Testis (tissue), 3 donors: ENCODE data around the gene COBL. TPM values are rescaled to one million over a fixed set of nuclear protein-coding genes. Genes with fewer than 3 reads are reported as not detected.

Experiments used
- DNase-seq: peaks from one replicate; pipeline ENCODE4 v3.0.0-alpha.2; 2019
- H3K27ac ChIP-seq, 2 donors: fragments of 200-600 bp; sonication (generic); one replicate each; pipeline ENCODE4 v1.5.1; 2019
- H3K27me3 ChIP-seq: fragments of 200-600 bp; sonication (generic); one replicate; pipeline ENCODE4 v1.5.1; 2019
- H3K36me3 ChIP-seq: fragments of 200-600 bp; sonication (generic); one replicate; pipeline ENCODE4 v1.5.1; 2017; ENCODE audit warnings: low read depth; ENCODE audit errors: missing control alignments
- H3K4me1 ChIP-seq: fragments of 200-600 bp; sonication (generic); one replicate; pipeline ENCODE4 v1.5.1; 2019
- H3K4me3 ChIP-seq, 2 donors: fragments of 200-600 bp; sonication (generic); one replicate each; pipeline ENCODE4 v1.5.1; 2017 to 2019
- H3K9me3 ChIP-seq: fragments of 200-600 bp; sonication (generic); one replicate; pipeline ENCODE4 v1.5.1; 2017
- CTCF ChIP-seq, 3 experiments: fragments of 450-650 bp in 2 of 3; fragments of 200-600 bp in 1 of 3; sonication (generic) in 1 of 3; IDR thresholded peaks; one replicate each; pipeline ENCODE4 v1.5.1; 2016 to 2019; ENCODE audit warnings: antibody characterized with exemption in 3 of 3, mild to moderate bottlenecking in 2 of 3, moderate library complexity in 1 of 3
- POLR2A ChIP-seq: fragments of 450-650 bp; IDR thresholded peaks from one replicate; pipeline ENCODE4 v1.6.1; 2017; ENCODE audit warnings: antibody characterized with exemption, mild to moderate bottlenecking, moderate library complexity
- WGBS, 2 donors: methylation state at CpG; one replicate each; pipeline ENCODE4 v1.1.5; 2018; 5-methylcytosine and 5-hydroxymethylcytosine counted together
- intact Hi-C: fragments of 100-400 bp; cut with DNase I; formaldehyde crosslinking; loops from one replicate; pipeline ENCODE4 v1.15.1; 2023; ENCODE audit warnings: low total_unique reads
- polyA plus RNA-seq: library from polyadenylated mRNA; stranded (reverse); fragments of 350-450 nt; fragmentation: Illumina TruSeq; extraction: RNeasy Lipid Tissue Mini Kit (QIAGEN cat#74804); gene quantifications from one replicate; pipeline ENCODE4 v1.2.3, GENCODE V29; 2014; ENCODE audit warnings: low read depth, low replicate concordance; ENCODE audit not compliant: insufficient read depth
- total RNA-seq, 2 donors: library from RNA; depleted of rRNA; stranded (reverse); fragments of >200 nt; gene quantifications; one replicate each; pipeline ENCODE4 v1.2.3, GENCODE V29; 2016

COBL gene
- total and polyA plus RNA-seq, 3 donors from 2014 or later: 9.2 to 14.8 (median 12.3) TPM

- TF ChIP-seq CTCF (IDR thresholded peaks at IDR 0.05) (no peak), POLR2A (no peak)
- H3K4me1 ChIP-seq: no peaks in the 10 kb centered on the region
- no peak overlapping the region for H3K27ac ChIP-seq
- H3K36me3 ChIP-seq: no peaks in the 10 kb centered on the region
- intact Hi-C loops: loop anchor here (10.0 kb wide), 1 partner anchor 199 kb away; no protein-coding TSS in a partner anchor
- no peak for DNase-seq
- WGBS, 2 donors: 80 to 84% methylated on average over 1 of the region's 1 CpG
- no peaks in the 10 kb centered on the region for H3K27me3 ChIP-seq
- H3K4me3 ChIP-seq: no peak overlapping the region
- no peaks in the 10 kb centered on the region for H3K9me3 ChIP-seq
Measured at GRCh38 chr7:51165337-51165736, 151.3 kb downstream of the COBL start.

GRCh38 chr7:51162724-51163329 is 153.8 kb downstream of the COBL start:
- intact Hi-C loops: loop anchor here (10.0 kb wide), 1 partner anchor 202 kb away; no protein-coding TSS in a partner anchor
- no peaks in the 10 kb centered on the region for H3K4me1 ChIP-seq
- H3K4me3 ChIP-seq: no peak overlapping the region
- no peaks in the 10 kb centered on the region for H3K27me3 ChIP-seq
- peak; percentile 93 for DNase-seq
- H3K27ac ChIP-seq: no peak overlapping the region
- no peaks in the 10 kb centered on the region for H3K9me3 ChIP-seq
- WGBS, 2 donors: 32 to 45% methylated on average over 9 of the region's 9 CpGs
- no peak for TF ChIP-seq POLR2A
- peak; percentile 75 to 82 (median 75) for TF ChIP-seq CTCF (IDR thresholded peaks at IDR 0.05)
- H3K36me3 ChIP-seq: no peaks in the 10 kb centered on the region

GRCh38 chr7:51161937-51162336 is 154.7 kb downstream of the COBL start:
- Histone ChIP-seq H3K27ac (no peak overlapping the region), H3K4me3 (no peak overlapping the region), H3K36me3 (no peaks in the 10 kb centered on the region), H3K4me1 (no peaks in the 10 kb centered on the region), H3K27me3 (no peaks in the 10 kb centered on the region), H3K9me3 (no peaks in the 10 kb centered on the region)
- no peak for DNase-seq
- no peak for TF ChIP-seq POLR2A
- no peak for TF ChIP-seq CTCF (IDR thresholded peaks at IDR 0.05)
- 86 to 92% methylated on average over 6 of the region's 6 CpGs for WGBS, 2 donors
- intact Hi-C loops: loop anchor here (10.0 kb wide), 1 partner anchor 203 kb away; no protein-coding TSS in a partner anchor

GRCh38 chr7:51160990-51161615 is 155.5 kb downstream of the COBL start:
- peak; percentile 73 for DNase-seq
- no peaks in the 10 kb centered on the region for H3K9me3 ChIP-seq
- 40 to 53% methylated on average over 9 of the region's 9 CpGs for WGBS, 2 donors
- H3K4me3 ChIP-seq: no peak overlapping the region
- TF ChIP-seq POLR2A: no peak
- TF ChIP-seq CTCF (IDR thresholded peaks at IDR 0.05): peak; percentile 59 to 89 (median 85)
- intact Hi-C loops: loop anchor here (10.0 kb wide), 1 partner anchor 204 kb away; no protein-coding TSS in a partner anchor
- H3K27ac ChIP-seq: no peak overlapping the region
- H3K36me3 ChIP-seq: no peaks in the 10 kb centered on the region
- H3K27me3 ChIP-seq: no peaks in the 10 kb centered on the region
- no peaks in the 10 kb centered on the region for H3K4me1 ChIP-seq
